Measurements from ENCODE around the gene RASGRF1.

RASGRF1 gene

GRCh38 chr15:78977591-78978347, 112.8 kb downstream of the RASGRF1 start:
- H3K27ac ChIP-seq (ENCODE audit: extremely low read depth, low read depth, low read length): no peak overlapping the region
- H3K36me3 ChIP-seq (ENCODE audit: control insufficient read depth in 2 of 2, insufficient read depth in 1 of 2, low read length in 2 of 2): no peaks in the 10 kb centered on the region
- ChIA-PET CTCF (interaction anchor here (1.0 to 8.5 kb wide), 6 partner anchors 10 to 206 kb away, joined by 3 to 157 read pairs (median 6); no protein-coding TSS in a partner anchor), POLR2A (no interaction called here)
- no peak overlapping the region for H3K4me3 ChIP-seq (ENCODE audit: low read depth, low read length)
- no peaks in the 10 kb centered on the region for H3K9me3 ChIP-seq (ENCODE audit: control insufficient read depth, insufficient read depth, low read depth, low read length)
- no peaks in the 10 kb centered on the region for H3K4me1 ChIP-seq (ENCODE audit: control insufficient read depth, insufficient read depth, low read length)
- TF ChIP-seq SP7 (tag by site-specific recombination; IDR thresholded peaks at IDR 0.05) (no peak), ZFP41 (tag by site-specific recombination; IDR thresholded peaks at IDR 0.05; ENCODE audit: borderline replicate concordance) (no peak), GLIS2 (tag by site-specific recombination; IDR thresholded peaks at IDR 0.05) (no peak), ZFHX2 (tag by site-specific recombination; conservative IDR thresholded peaks at IDR 0.05) (no peak), HIC1 (tag by site-specific recombination; IDR thresholded peaks at IDR 0.05) (no peak), ZNF621 (tag by site-specific recombination; IDR thresholded peaks at IDR 0.05) (no peak), SALL2 (tag by site-specific recombination; IDR thresholded peaks at IDR 0.05; ENCODE audit: borderline replicate concordance) (no peak)
- TF ChIP-seq, protein P1, sequence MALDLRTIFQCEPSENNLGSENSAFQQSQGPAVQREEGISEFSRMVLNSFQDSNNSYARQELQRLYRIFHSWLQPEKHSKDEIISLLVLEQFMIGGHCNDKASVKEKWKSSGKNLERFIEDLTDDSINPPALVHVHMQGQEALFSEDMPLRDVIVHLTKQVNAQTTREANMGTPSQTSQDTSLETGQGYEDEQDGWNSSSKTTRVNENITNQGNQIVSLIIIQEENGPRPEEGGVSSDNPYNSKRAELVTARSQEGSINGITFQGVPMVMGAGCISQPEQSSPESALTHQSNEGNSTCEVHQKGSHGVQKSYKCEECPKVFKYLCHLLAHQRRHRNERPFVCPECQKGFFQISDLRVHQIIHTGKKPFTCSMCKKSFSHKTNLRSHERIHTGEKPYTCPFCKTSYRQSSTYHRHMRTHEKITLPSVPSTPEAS (tag by site-specific recombination; IDR thresholded peaks at IDR 0.05): no peak

DNA sequence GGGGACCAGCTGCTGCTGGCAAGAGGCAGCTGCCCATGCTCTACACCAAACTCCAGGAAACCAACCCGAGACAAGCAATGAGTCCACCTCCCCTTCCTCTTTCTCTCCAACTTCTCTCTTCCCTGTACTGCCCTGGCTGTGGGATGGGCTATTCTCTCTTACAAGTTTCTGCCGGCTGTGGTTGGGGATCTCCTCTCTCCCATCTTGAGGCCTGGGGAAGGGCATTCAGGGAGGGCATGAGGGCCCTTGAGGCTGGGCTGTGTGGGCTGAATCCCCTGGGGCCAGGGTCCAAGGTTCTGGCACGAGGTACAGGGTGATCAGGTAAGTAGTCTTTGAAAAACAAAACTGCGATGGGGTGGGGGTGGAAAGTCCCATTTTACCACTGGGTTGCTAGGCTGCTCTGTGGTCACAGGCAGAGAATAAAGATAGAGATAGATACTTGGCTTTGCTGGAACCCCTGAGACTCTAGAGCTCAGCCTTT, 113.4 kb downstream of the RASGRF1 start:
- Histone ChIP-seq H3K9me3 (ENCODE audit: control insufficient read depth, insufficient read depth, low read depth, low read length) (no peaks in the 10 kb centered on the region), H3K36me3 (ENCODE audit: control insufficient read depth in 2 of 2, insufficient read depth in 1 of 2, low read length in 2 of 2) (no peaks in the 10 kb centered on the region), H3K4me1 (ENCODE audit: control insufficient read depth, insufficient read depth, low read length) (no peaks in the 10 kb centered on the region), H3K27ac (ENCODE audit: extremely low read depth, low read depth, low read length) (no peak overlapping the region), H3K4me3 (ENCODE audit: low read depth, low read length) (no peak overlapping the region)
- CTCF ChIA-PET: interaction anchor here (0.6 to 8.5 kb wide), 5 partner anchors 10 to 207 kb away, joined by 3 to 157 read pairs (median 5); no protein-coding TSS in a partner anchor
- POLR2A ChIA-PET: no interaction called here
- TF ChIP-seq ZNF292 (tag by site-specific recombination; IDR thresholded peaks at IDR 0.05; ENCODE audit: borderline replicate concordance, low read depth) (no peak), ZNF768 (tag by site-specific recombination; IDR thresholded peaks at IDR 0.05) (no peak)

- Histone ChIP-seq H3K4me3 (ENCODE audit: low read depth, low read length) (no peak overlapping the region), H3K9me3 (ENCODE audit: control insufficient read depth, insufficient read depth, low read depth, low read length) (no peaks in the 10 kb centered on the region), H3K36me3 (ENCODE audit: control insufficient read depth in 2 of 2, insufficient read depth in 1 of 2, low read length in 2 of 2) (no peaks in the 10 kb centered on the region), H3K27ac (ENCODE audit: extremely low read depth, low read depth, low read length) (no peak overlapping the region), H3K4me1 (ENCODE audit: control insufficient read depth, insufficient read depth, low read length) (no peaks in the 10 kb centered on the region)
- ChIA-PET CTCF (interaction anchor here (0.6 to 8.5 kb wide), 4 partner anchors 21 to 208 kb away, joined by 3 to 157 read pairs (median 12); no protein-coding TSS in a partner anchor), POLR2A (no interaction called here)
- TF ChIP-seq ZNF558 (tag by site-specific recombination; IDR thresholded peaks at IDR 0.05) (no peak), CTCF (tag by site-specific recombination; IDR thresholded peaks at IDR 0.05) (no peak), ZFP69B (tag by site-specific recombination; IDR thresholded peaks at IDR 0.05) (no peak), ZNF623 (tag by site-specific recombination; IDR thresholded peaks at IDR 0.05) (no peak), ZNF433 (tag by site-specific recombination; IDR thresholded peaks at IDR 0.05; ENCODE audit: low read depth) (no peak), GLI2 (tag by site-specific recombination; IDR thresholded peaks at IDR 0.05; ENCODE audit: borderline replicate concordance, low read depth) (no peak), ZNF404 (tag by site-specific recombination; IDR thresholded peaks at IDR 0.05) (no peak), ZNF37A (tag by site-specific recombination; IDR thresholded peaks at IDR 0.05) (no peak), ZNF621 (tag by site-specific recombination; IDR thresholded peaks at IDR 0.05) (no peak), PBX3 (CRISPR knock-in tag; IDR thresholded peaks at IDR 0.05) (no peak), ZFP3 (tag by site-specific recombination; IDR thresholded peaks at IDR 0.05; ENCODE audit: low read depth) (no peak), ZNF16 (tag by site-specific recombination; IDR thresholded peaks at IDR 0.05; ENCODE audit: low read depth) (no peak), ZNF555 (tag by site-specific recombination; conservative IDR thresholded peaks at IDR 0.05) (no peak), ZNF155 (tag by site-specific recombination; IDR thresholded peaks at IDR 0.05) (no peak), ZNF624 (tag by site-specific recombination; IDR thresholded peaks at IDR 0.05) (no peak), ZBTB48 (tag by site-specific recombination; IDR thresholded peaks at IDR 0.05) (no peak)
Observed at GRCh38 chr15:78976691-78977090, 113.9 kb downstream of the RASGRF1 start.

Measured in HEK293 (cell line).